Femur (tissue), 1 donor: ENCODE data around the gene CD28.
"Not testable (repeated sequence)": the region's sequence is repeated elsewhere in the genome, so short reads cannot be mapped to it uniquely, and the experiment has no call there.

ENCODE experiments used
- DNase-seq: peaks from one replicate; pipeline ENCODE4 v3.0.0-alpha.2; 2017

The CD28 gene

GRCh38 chr2:203751685-203752271 lies 45.3 kb downstream of the CD28 start:
- no peak for DNase-seq

- DNase-seq = no peak
Measured at GRCh38 chr2:203756161-203756560, 49.7 kb downstream of the CD28 start.

DNA sequence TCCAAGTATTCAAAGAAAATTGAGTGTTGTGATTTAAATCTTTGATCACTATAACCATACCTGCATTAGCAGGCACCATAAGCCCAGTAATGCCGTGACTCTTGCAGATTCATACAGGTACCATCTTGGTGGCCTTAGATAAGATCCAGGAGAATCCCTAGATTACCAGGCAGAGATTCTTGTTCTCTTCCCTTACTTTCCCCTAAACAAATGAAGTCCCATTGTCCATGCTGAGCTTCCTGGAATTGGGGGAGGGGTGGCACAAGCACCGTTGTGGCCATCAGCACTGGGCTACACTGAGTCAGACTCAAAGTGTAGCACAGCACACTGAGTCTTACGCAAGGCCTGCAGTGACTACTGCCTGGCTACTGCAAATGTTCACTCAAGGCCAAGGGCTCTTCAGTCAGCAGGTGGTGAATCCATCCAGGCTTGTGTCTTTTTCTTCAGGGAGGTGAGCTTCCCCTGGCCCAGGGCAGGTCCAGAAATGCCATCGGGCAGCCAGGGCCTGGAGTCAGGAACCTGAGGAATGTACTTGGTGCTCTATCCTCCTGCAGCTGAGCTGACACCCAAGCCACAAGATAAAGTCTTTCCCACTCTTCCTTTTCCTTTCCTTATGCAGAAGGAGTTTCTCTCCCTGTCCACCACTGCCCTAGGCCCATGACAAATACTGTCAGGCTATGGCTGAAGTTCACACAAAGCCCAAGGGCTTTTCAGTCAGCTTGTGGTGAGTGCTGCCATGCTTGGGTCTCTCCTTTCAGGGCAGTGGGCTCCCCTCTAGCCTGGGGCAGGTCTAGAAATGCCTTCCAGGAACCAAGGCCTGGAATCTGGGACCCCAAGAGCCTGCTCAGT lies 52.6 kb downstream of the CD28 start:
- no peak for DNase-seq

- no peak for DNase-seq
Measured at GRCh38 chr2:203759690-203760365, 53.4 kb downstream of the CD28 start.

- no peak for DNase-seq
Measured at GRCh38 chr2:203761121-203761520, 54.7 kb downstream of the CD28 start.

DNA sequence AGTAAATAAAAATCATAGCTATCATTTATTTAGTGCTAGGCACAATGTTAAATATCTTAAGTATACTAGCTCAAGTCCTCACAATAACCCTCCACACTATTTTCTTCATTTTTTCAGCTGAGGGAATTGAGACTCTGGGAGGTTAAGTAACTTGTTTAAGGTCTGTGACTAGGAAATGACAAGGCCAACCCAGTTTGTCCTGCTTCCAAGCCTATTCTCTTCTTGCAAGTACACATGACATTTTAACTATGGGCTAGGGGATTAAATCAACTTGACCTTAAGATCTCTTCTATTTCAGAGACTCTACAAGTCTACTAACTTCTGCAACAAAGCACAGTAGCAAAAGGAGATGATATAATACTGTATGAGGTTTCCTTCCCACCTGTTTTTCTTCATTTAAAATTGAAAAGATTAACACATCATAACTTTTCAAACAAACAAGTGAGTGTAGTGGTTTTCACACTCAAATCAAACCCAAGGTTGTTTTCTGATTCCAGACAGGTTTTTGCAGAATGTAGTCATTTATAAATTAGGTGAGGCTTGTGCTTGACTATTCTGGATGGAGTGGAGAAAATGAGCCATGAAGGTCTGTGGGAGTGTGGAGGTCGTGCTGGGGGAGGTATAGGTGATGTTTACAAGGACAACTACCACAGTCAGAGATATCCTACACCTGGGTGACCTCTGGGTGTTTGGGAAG lies 57.0 kb downstream of the CD28 start:
- no peak for DNase-seq

- no peak for DNase-seq
Measured at GRCh38 chr2:203763938-203764664, 57.7 kb downstream of the CD28 start.

DNA sequence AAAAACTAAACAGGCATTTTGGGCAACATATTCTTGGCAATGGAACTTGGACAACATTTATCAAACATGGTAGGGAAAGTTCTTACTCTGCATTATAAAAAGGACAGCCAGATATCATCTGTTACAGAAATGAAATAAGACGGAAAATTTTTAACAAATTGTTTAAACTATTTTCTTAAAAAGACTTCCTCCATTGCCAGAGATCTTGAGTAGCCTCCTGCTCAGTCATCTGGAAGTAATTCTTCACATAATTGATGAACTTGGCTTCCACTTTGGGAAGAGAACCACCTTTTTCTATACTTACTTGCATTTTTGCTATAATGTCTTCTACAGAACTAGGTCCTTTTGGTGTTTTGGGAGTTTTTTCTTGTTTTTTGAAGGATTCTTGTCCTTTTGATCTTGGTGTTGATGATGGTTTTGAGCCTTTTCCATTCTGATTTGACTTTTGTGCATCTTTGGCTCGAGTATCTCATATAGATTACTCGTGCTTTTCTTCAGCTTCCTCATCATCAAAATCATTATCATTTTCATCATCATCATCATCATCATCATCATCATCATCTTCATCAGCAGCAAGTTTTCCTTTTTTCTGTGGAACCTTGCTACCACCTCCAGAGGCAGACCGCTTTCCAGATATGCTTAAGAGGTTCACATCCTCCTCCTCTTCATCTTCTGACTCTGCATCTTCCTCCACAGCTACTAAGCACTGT lies 66.2 kb downstream of the CD28 start:
- no peak for DNase-seq

GRCh38 chr2:203774760-203775159 lies 68.3 kb downstream of the CD28 start:
- no peak for DNase-seq

GRCh38 chr2:203775684-203776083 lies 69.2 kb downstream of the CD28 start:
- no peak for DNase-seq

DNA sequence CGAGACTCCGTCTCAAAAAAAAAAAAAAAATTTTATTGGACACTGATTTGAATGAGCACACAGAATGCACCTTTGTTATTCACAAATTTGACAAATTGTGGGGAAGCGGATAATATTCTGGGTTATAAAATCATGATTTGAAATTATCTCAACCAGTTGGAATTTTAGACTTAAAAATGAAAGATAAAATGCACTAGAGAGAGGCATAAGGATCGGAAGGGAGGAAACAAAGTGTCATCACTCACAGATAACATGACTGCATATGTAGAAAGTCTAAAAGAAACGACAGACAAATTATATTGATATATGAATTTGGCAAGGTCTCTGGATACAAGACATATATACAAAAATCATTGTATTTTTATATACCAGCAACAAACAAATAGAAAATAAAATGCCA lies 70.6 kb downstream of the CD28 start:
- no peak for DNase-seq

DNA sequence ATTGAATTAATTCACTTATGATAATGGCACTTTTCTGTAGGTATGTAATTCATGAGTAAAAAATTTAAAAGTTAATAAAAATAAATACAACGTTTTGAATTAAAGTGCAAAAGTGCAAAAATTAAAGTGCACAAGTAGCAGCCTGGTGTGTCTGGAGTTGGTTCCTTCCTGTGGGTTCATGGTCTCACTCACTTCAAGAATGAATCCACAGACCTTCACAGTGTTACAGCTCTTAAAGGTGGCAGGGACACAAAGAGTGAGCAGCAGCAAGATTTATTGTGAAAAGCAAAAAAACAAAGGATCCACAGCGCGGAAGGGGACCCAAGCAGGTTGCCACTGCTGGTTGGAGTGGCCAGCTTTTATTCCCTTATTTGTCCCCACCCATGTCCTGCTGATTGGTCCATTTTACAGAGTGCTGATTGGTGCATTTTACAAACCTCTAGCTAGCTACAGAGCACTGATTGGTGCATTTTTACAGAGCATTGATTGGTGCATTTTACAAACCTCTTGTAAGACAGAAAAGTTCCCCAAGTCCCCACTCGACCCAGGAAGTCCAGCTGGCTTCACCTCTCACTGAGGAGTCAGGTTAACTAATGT lies 73.1 kb downstream of the CD28 start:
- DNase-seq = not testable (repeated sequence)

GRCh38 chr2:203780231-203780630 lies 73.8 kb downstream of the CD28 start:
- no peak for DNase-seq

GRCh38 chr2:203781151-203781550 lies 74.7 kb downstream of the CD28 start:
- DNase-seq = no peak

GRCh38 chr2:203782262-203782976 lies 76.0 kb downstream of the CD28 start:
- peak; percentile 56 for DNase-seq

GRCh38 chr2:203783496-203784203 lies 77.2 kb downstream of the CD28 start:
- DNase-seq = peak; percentile 42

DNA sequence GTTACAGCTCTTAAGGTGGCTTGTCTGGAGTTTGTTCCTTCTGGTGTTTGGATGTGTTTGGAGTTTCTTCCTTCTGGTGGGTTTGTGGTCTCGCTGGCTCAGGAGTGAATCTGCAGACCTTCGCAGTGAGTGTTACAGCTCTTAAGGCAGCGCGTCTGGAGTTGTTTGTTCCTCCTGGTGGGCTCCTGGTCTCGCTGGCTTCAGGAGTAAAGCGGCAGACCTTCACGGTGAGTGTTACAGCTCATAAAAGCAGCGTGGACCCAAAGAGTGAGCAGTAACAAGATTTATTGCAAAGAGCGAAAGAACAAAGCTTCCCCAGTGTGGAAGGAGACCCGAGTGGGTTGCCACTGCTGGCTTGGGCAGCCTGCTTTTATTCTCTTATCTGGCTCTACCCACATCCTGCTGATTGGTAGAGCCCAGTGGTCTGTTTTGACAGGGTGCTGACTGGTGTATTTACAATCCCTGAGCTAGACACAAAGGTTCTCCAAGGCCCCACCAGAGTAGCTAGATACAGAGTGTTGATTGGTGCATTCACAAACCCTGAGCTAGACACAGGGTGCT lies 78.4 kb downstream of the CD28 start:
- not testable (repeated sequence) for DNase-seq

- DNase-seq = not testable (repeated sequence)
Measured at GRCh38 chr2:203785391-203786110, 79.1 kb downstream of the CD28 start.
